Measurements from ENCODE around the gene ANLN. TPM values are rescaled to one million over a fixed set of nuclear protein-coding genes. Genes with fewer than 3 reads are reported as not detected.

Gene ANLN
- polyA plus RNA-seq, 1 donor from 2014 or later, result 5.8 TPM

DNA sequence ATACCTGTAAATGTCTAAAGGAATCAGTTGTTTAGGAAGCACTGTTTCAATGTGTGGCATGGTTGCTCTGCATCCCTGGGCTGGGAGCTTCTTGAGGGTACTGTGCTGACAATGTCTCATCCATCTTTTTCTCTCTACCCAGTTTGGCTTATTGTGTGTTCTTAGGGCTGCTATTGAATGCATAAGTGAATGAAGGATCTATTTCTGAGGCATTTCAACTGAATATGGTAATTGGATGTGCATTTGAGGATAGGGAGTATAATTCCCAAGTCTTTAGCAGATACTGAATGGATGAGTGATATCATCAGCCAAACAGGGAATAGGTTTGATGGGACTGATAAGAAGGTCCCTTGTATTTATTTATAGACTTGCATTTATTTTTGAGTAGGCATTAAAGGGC, 64.1 kb downstream of the ANLN start:
- H3K9me3 ChIP-seq (ENCODE audit: low read length), result no peaks in the 10 kb centered on the region
- no peak overlapping the region for H3K4me2 ChIP-seq (ENCODE audit: low read length)
- no peak overlapping the region for H3K4me3 ChIP-seq (ENCODE audit: low read length)
- H3K27me3 ChIP-seq (ENCODE audit: insufficient read depth, low read depth, low read length), result no peaks in the 10 kb centered on the region
- TF ChIP-seq, protein P1, sequence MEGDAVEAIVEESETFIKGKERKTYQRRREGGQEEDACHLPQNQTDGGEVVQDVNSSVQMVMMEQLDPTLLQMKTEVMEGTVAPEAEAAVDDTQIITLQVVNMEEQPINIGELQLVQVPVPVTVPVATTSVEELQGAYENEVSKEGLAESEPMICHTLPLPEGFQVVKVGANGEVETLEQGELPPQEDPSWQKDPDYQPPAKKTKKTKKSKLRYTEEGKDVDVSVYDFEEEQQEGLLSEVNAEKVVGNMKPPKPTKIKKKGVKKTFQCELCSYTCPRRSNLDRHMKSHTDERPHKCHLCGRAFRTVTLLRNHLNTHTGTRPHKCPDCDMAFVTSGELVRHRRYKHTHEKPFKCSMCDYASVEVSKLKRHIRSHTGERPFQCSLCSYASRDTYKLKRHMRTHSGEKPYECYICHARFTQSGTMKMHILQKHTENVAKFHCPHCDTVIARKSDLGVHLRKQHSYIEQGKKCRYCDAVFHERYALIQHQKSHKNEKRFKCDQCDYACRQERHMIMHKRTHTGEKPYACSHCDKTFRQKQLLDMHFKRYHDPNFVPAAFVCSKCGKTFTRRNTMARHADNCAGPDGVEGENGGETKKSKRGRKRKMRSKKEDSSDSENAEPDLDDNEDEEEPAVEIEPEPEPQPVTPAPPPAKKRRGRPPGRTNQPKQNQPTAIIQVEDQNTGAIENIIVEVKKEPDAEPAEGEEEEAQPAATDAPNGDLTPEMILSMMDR (IDR thresholded peaks at IDR 0.05; ENCODE audit: poor library complexity, severe bottlenecking), result no peak
- TF ChIP-seq, protein P2, sequence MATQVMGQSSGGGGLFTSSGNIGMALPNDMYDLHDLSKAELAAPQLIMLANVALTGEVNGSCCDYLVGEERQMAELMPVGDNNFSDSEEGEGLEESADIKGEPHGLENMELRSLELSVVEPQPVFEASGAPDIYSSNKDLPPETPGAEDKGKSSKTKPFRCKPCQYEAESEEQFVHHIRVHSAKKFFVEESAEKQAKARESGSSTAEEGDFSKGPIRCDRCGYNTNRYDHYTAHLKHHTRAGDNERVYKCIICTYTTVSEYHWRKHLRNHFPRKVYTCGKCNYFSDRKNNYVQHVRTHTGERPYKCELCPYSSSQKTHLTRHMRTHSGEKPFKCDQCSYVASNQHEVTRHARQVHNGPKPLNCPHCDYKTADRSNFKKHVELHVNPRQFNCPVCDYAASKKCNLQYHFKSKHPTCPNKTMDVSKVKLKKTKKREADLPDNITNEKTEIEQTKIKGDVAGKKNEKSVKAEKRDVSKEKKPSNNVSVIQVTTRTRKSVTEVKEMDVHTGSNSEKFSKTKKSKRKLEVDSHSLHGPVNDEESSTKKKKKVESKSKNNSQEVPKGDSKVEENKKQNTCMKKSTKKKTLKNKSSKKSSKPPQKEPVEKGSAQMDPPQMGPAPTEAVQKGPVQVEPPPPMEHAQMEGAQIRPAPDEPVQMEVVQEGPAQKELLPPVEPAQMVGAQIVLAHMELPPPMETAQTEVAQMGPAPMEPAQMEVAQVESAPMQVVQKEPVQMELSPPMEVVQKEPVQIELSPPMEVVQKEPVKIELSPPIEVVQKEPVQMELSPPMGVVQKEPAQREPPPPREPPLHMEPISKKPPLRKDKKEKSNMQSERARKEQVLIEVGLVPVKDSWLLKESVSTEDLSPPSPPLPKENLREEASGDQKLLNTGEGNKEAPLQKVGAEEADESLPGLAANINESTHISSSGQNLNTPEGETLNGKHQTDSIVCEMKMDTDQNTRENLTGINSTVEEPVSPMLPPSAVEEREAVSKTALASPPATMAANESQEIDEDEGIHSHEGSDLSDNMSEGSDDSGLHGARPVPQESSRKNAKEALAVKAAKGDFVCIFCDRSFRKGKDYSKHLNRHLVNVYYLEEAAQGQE (IDR thresholded peaks at IDR 0.05; ENCODE audit: borderline replicate concordance), result peak; percentile 39
- no peaks in the 10 kb centered on the region for H3F3A ChIP-seq (ENCODE audit: insufficient read depth, low read length, poor library complexity, severe bottlenecking)
- H4K20me1 ChIP-seq (ENCODE audit: insufficient read depth), result no peaks in the 10 kb centered on the region
- no peaks in the 10 kb centered on the region for H3K79me2 ChIP-seq (replicated peaks; ENCODE audit: insufficient read depth, low read length)
- no peaks in the 10 kb centered on the region for H3K36me3 ChIP-seq (ENCODE audit: insufficient read depth, low read length)
- H3K27ac ChIP-seq (ENCODE audit: low read length), result peak overlapping the region; percentile 29
- no peak overlapping the region for H2AFZ ChIP-seq (ENCODE audit: low read depth, low read length)
- H3K9me2 ChIP-seq (ENCODE audit: insufficient read depth, low read length), result no peaks in the 10 kb centered on the region
- no peak overlapping the region for H3K9ac ChIP-seq (ENCODE audit: low read length)

DNA sequence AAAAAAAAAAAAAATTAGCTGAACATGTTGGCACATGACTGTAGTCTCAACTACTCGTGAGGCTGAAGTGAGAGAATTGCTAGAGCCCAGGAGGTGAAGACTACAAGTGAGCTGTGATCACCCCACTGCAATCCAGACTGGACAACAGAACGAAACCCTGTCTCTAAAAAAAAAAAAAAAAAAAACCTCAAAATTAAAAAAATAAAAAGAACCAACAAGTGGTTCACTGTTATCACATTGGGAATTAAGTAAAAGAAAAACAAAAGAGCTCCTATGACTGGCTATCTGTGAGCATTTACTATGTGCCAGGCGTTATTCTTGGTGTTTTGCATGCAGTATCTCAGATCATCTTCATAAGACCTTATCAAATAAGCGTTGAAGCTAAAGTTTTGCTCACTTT, 66.0 kb downstream of the ANLN start:
- H3K79me2 ChIP-seq (replicated peaks; ENCODE audit: insufficient read depth, low read length), result no peaks in the 10 kb centered on the region
- H3K4me2 ChIP-seq (ENCODE audit: low read length), result no peak overlapping the region
- no peaks in the 10 kb centered on the region for H3K9me3 ChIP-seq (ENCODE audit: low read length)
- no peak overlapping the region for H3K4me3 ChIP-seq (ENCODE audit: low read length)
- H3K27ac ChIP-seq (ENCODE audit: low read length), result no peak overlapping the region
- TF ChIP-seq, protein P2 (IDR thresholded peaks at IDR 0.05; ENCODE audit: borderline replicate concordance), result no peak
- no peak for TF ChIP-seq RAD21 (conservative IDR thresholded peaks at IDR 0.05)
- TF ChIP-seq MXI1 (conservative IDR thresholded peaks at IDR 0.05; ENCODE audit: poor library complexity, severe bottlenecking), result no peak
- TF ChIP-seq, protein P1 (IDR thresholded peaks at IDR 0.05; ENCODE audit: poor library complexity, severe bottlenecking), result no peak
- TF ChIP-seq POLR2AphosphoS5 (IDR thresholded peaks at IDR 0.05), result no peak
- no peak for TF ChIP-seq TAF1 (IDR thresholded peaks at IDR 0.05; ENCODE audit: low read depth)
- TF ChIP-seq SMC3 (conservative IDR thresholded peaks at IDR 0.05; ENCODE audit: poor library complexity), result no peak
- H3F3A ChIP-seq (ENCODE audit: insufficient read depth, low read length, poor library complexity, severe bottlenecking), result no peaks in the 10 kb centered on the region
- no peaks in the 10 kb centered on the region for H3K27me3 ChIP-seq (ENCODE audit: insufficient read depth, low read depth, low read length)
- no peaks in the 10 kb centered on the region for H3K36me3 ChIP-seq (ENCODE audit: insufficient read depth, low read length)
- no peak overlapping the region for H3K9ac ChIP-seq (ENCODE audit: low read length)
- H2AFZ ChIP-seq (ENCODE audit: low read depth, low read length), result no peak overlapping the region
- H4K20me1 ChIP-seq (ENCODE audit: insufficient read depth), result no peaks in the 10 kb centered on the region
- no peaks in the 10 kb centered on the region for H3K9me2 ChIP-seq (ENCODE audit: insufficient read depth, low read length)

Measured in neural cell (in vitro differentiated cells).